GM12874 (cell line): ENCODE measurements around the gene MYH9.

ENCODE experiments used
- CTCF ChIP-seq: IDR thresholded peaks from 2 replicates; pipeline ENCODE4 v1.5.1; 2011; ENCODE audit warnings: low read depth, mild to moderate bottlenecking, control low read depth, low read length, moderate library complexity; ENCODE audit not compliant: insufficient read depth

Gene MYH9

GRCh38 chr22:36253523-36254490 is 134.0 kb downstream of the MYH9 start:
- no peak for TF ChIP-seq CTCF

GRCh38 chr22:36252754-36253522 is 134.8 kb downstream of the MYH9 start, which contains the start of gene APOL1:
Gene APOL1, plus strand, starts transcription at chr22:36253133. Its CDS starts 1,823 bp downstream, at chr22:36254956.
- TF ChIP-seq CTCF, result no peak

- TF ChIP-seq CTCF, result no peak
Observed at GRCh38 chr22:36249160-36249559, 138.6 kb downstream of the MYH9 start.

GRCh38 chr22:36247955-36248354 is 139.8 kb downstream of the MYH9 start:
- no peak for TF ChIP-seq CTCF

- TF ChIP-seq CTCF, result no peak
Observed at GRCh38 chr22:36246718-36247117, 141.0 kb downstream of the MYH9 start.

- TF ChIP-seq CTCF, result no peak
Observed at GRCh38 chr22:36245805-36246356, 141.9 kb downstream of the MYH9 start.
